Measurements from ENCODE around the gene RAB17. TPM values are rescaled to one million over a fixed set of nuclear protein-coding genes. Genes with fewer than 3 reads are reported as not detected.

The RAB17 gene
- total RNA-seq, 1 donor from 2014 or later: 4.1 TPM

GRCh38 chr2:237585590-237586221, 4.8 kb downstream of the RAB17 start:
- intact Hi-C loops (cut with DNase I): loop anchor here (10.0 kb wide), 1 partner anchor 89 kb away; no protein-coding TSS in a partner anchor
- no peak for DNase-seq
- no peak for ATAC-seq (ENCODE audit: poor library complexity)

GRCh38 chr2:237583385-237584295, 6.9 kb downstream of the RAB17 start:
- ATAC-seq (ENCODE audit: poor library complexity): no peak
- DNase-seq: no peak
- intact Hi-C loops (cut with DNase I): loop anchor here (5.0 to 10.0 kb wide), 2 partner anchors 91 to 164 kb away; no protein-coding TSS in a partner anchor

- intact Hi-C loops (cut with DNase I): loop anchor here (5.0 to 10.0 kb wide), 2 partner anchors 93 to 165 kb away; no protein-coding TSS in a partner anchor
- ATAC-seq (ENCODE audit: poor library complexity) (peak; percentile 94), DNase-seq (peak; percentile 88)
These were observed 8.5 kb downstream of the RAB17 start for GRCh38 chr2:237581751-237582746.

- DNase-seq: no peak
- intact Hi-C loops (cut with DNase I): loop anchor here (5.0 to 10.0 kb wide), 2 partner anchors 93 to 166 kb away; no protein-coding TSS in a partner anchor
- no peak for ATAC-seq (ENCODE audit: poor library complexity)
These were observed 9.2 kb downstream of the RAB17 start for GRCh38 chr2:237581326-237581725.

- intact Hi-C loops (cut with DNase I): loop anchor here (10.0 kb wide), 1 partner anchor 453 kb away; no protein-coding TSS in a partner anchor
- DNase-seq (no peak), ATAC-seq (ENCODE audit: poor library complexity) (no peak)
These were observed 12.3 kb downstream of the RAB17 start for GRCh38 chr2:237577956-237578870.

- ATAC-seq (ENCODE audit: poor library complexity) (no peak), DNase-seq (no peak)
- intact Hi-C loops (cut with DNase I): loop anchor here (10.0 kb wide), 1 partner anchor 453 kb away; no protein-coding TSS in a partner anchor
These were observed 13.1 kb downstream of the RAB17 start for GRCh38 chr2:237577458-237577857.

- intact Hi-C loops (cut with DNase I): loop anchor here (10.0 kb wide), 1 partner anchor 452 kb away; no protein-coding TSS in a partner anchor
- no peak for DNase-seq
These were observed 13.6 kb downstream of the RAB17 start for GRCh38 chr2:237576974-237577373.

GRCh38 chr2:237575869-237576862, 14.4 kb downstream of the RAB17 start:
- intact Hi-C loops (cut with DNase I): loop anchor here (10.0 kb wide), 1 partner anchor 451 kb away; no protein-coding TSS in a partner anchor
- DNase-seq (no peak), ATAC-seq (ENCODE audit: poor library complexity) (no peak)

More at GRCh38 chr2:237576974-237577373, 13.6 kb downstream of the RAB17 start:
- no peak for ATAC-seq (ENCODE audit: poor library complexity)

- ATAC-seq (ENCODE audit: poor library complexity) (no peak), DNase-seq (peak; percentile 58)
- intact Hi-C loops (cut with DNase I): loop anchor here (10.0 kb wide), 1 partner anchor 450 kb away; no protein-coding TSS in a partner anchor
These were observed 15.4 kb downstream of the RAB17 start for GRCh38 chr2:237574894-237575868.

- ATAC-seq (ENCODE audit: poor library complexity): no peak
- intact Hi-C loops (cut with DNase I): loop anchor here (10.0 kb wide), 1 partner anchor 450 kb away; no protein-coding TSS in a partner anchor
- no peak for DNase-seq
These were observed 16.1 kb downstream of the RAB17 start for GRCh38 chr2:237574467-237574866.

- intact Hi-C loops (cut with DNase I): loop anchor here (2.0 to 10.0 kb wide), 2 partner anchors 61 to 449 kb away; no protein-coding TSS in a partner anchor
- no peak for ATAC-seq (ENCODE audit: poor library complexity)
These were observed 16.7 kb downstream of the RAB17 start for GRCh38 chr2:237573721-237574415.

GRCh38 chr2:237572742-237573101, 17.8 kb downstream of the RAB17 start:
- DNase-seq (no peak), ATAC-seq (ENCODE audit: poor library complexity) (peak; percentile 6)
- intact Hi-C loops (cut with DNase I): loop anchor here (2.0 to 10.0 kb wide), 2 partner anchors 60 to 448 kb away; no protein-coding TSS in a partner anchor

More at GRCh38 chr2:237573721-237574415, 16.7 kb downstream of the RAB17 start:
- no peak for DNase-seq

GRCh38 chr2:237572021-237572741, 18.4 kb downstream of the RAB17 start:
- DNase-seq (peak; percentile 93), ATAC-seq (ENCODE audit: poor library complexity) (peak; percentile 95)
- intact Hi-C loops (cut with DNase I): loop anchor here (2.0 to 10.0 kb wide), 2 partner anchors 59 to 447 kb away; no protein-coding TSS in a partner anchor
